Neural crest cell (in vitro differentiated cells): ENCODE data around the gene RFX5. TPM values are rescaled to one million over a fixed set of nuclear protein-coding genes. Genes with fewer than 3 reads are reported as not detected.

Experiments
- DNase-seq: peaks from one replicate; pipeline ENCODE4 v3.0.0; 2021; ENCODE audit warnings: low read depth, mixed read lengths, low spot score
- H3K27ac Mint-ChIP-seq: one replicate; pipeline ENCODE4 v1.8.0; 2021; ENCODE audit warnings: mild to moderate bottlenecking, mixed read lengths; ENCODE audit not compliant: unreplicated experiment
- H3K27me3 Mint-ChIP-seq: 2 replicates; pipeline ENCODE4 v1.8.0; 2021; ENCODE audit warnings: low read depth, mild to moderate bottlenecking, mixed read lengths
- H3K36me3 Mint-ChIP-seq: 2 replicates; pipeline ENCODE4 v1.8.0; 2021; ENCODE audit warnings: low read depth, mild to moderate bottlenecking, mixed read lengths
- H3K4me1 Mint-ChIP-seq: 2 replicates; pipeline ENCODE4 v1.8.0; 2021; ENCODE audit warnings: mixed read lengths
- H3K4me3 Mint-ChIP-seq: one replicate; pipeline ENCODE4 v1.8.0; 2021; ENCODE audit warnings: mild to moderate bottlenecking, mixed read lengths
- H3K9me3 Mint-ChIP-seq: 2 replicates; pipeline ENCODE4 v1.8.0; 2021; ENCODE audit warnings: mixed read lengths
- CTCF ChIP-seq: fragments of 200-600 bp; sonication (generic); conservative IDR thresholded peaks from 2 replicates; pipeline ENCODE4 v1.5.0; 2021; ENCODE audit warnings: antibody characterized with exemption, mild to moderate bottlenecking
- total RNA-seq: library from RNA; stranded (reverse); gene quantifications from 2 replicates; pipeline ENCODE4 v1.2.1, GENCODE V29; 2021

Gene RFX5
- total RNA-seq, 1 donor from 2014 or later = 71.3 TPM

DNA sequence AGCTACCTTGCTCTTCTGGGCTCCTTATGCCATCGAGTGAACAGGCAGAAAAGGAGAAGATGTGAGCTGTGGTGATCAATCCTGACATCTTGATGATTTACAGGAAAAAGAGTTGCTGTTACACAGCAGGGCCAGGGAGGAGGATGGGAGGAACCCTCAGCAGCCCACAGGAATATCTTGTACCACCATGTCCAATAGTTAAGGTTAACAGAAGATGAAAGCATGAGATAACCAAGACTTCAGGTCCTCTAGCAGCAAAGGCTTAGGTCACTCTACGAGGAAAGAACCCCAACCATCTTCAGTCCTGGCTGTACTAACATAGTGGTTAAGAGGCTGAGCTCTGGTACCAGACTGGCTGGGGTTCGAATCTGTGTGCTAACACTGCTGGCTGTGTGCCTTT lies 37.5 kb upstream of the RFX5 start:
- Mint-ChIP-seq H3K36me3 (no peaks in the 10 kb centered on the region), H3K27ac (no peak overlapping the region), H3K9me3 (peaks cover 6% of the 10 kb centered on the region), H3K4me3 (no peak overlapping the region), H3K27me3 (no peaks in the 10 kb centered on the region), H3K4me1 (no peaks in the 10 kb centered on the region)
- no peak for DNase-seq
- TF ChIP-seq CTCF = no peak

GRCh38 chr1:151377150-151377884 lies 30.3 kb upstream of the RFX5 start:
- no peak for TF ChIP-seq CTCF
- Mint-ChIP-seq H3K36me3 (no peaks in the 10 kb centered on the region), H3K27me3 (no peaks in the 10 kb centered on the region), H3K4me3 (no peak overlapping the region), H3K9me3 (no peaks in the 10 kb centered on the region), H3K4me1 (peaks cover 19% of the 10 kb centered on the region), H3K27ac (no peak overlapping the region)
- no peak for DNase-seq

- H3K9me3 Mint-ChIP-seq = no peaks in the 10 kb centered on the region
- no peak for DNase-seq
- no peak for TF ChIP-seq CTCF
- H3K27ac Mint-ChIP-seq = no peak overlapping the region
- peak overlapping the region; percentile 33 for H3K4me3 Mint-ChIP-seq
- no peaks in the 10 kb centered on the region for H3K36me3 Mint-ChIP-seq
- peaks cover 29% of the 10 kb centered on the region for H3K4me1 Mint-ChIP-seq
- H3K27me3 Mint-ChIP-seq = no peaks in the 10 kb centered on the region
Observed at GRCh38 chr1:151373196-151373595, 26.1 kb upstream of the RFX5 start.

DNA sequence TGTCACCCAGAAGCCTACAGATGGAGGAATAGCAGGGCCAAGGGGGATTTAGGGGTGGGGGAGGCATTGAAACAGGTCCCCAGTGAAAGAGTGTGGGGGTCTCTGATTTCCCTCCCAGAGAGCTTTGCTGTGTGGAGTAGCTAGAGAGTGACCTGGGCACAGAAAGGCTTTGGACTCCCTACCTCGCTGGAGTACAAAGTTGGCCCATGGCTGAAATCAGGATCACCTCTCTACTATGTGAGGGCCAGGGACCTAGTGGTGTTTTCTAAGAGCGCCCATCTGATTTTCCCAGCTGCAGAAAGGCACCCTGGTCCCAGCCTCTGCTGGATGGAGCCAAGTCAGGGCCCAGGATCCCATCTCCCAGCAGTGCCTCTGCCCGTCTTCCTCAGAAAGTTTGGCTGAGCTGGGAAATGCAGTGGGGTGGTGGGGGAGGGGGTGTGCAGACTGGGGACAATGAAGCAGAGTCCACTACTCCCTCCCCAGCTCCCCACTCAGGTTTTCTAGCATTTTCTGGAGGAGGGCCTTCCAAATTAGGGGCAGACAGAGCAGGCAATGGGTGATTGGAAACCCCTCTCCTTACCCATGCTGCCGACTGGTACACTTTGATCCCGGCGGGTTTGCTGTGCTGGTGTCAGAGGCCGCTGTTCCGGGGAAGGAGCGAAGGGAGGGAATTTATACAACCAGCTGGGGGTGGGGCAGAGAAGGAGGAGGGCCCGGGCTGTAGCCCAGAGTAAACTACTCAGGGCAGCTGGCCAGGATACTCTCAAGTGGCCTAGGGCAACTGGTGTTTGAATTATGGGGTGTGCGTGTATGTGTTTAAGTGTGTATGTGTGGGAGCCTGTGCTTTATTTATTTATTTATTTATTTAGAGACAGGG lies 25.2 kb upstream of the RFX5 start, which contains the start of gene SELENBP1:
TSS of gene SELENBP1 (minus strand) at position 648 of the 877 bp plus-strand sequence. CDS start at position 584, 64 bp downstream.
- Mint-ChIP-seq H3K4me1 (peaks cover 29% of the 10 kb centered on the region), H3K27ac (peak within 1 kb of the TSS; percentile 87), H3K36me3 (no peaks in the 10 kb centered on the region), H3K27me3 (no peaks in the 10 kb centered on the region), H3K9me3 (no peaks in the 10 kb centered on the region), H3K4me3 (peak within 1 kb of the TSS; percentile 79)
- no peak for TF ChIP-seq CTCF
- peak; percentile 54 for DNase-seq

GRCh38 chr1:151371370-151372057 lies 24.5 kb upstream of the RFX5 start:
- Mint-ChIP-seq H3K27ac (peak overlapping the region; percentile 60), H3K4me1 (peaks cover 29% of the 10 kb centered on the region), H3K9me3 (no peaks in the 10 kb centered on the region), H3K27me3 (no peaks in the 10 kb centered on the region), H3K4me3 (peak overlapping the region; percentile 11), H3K36me3 (no peaks in the 10 kb centered on the region)
- no peak for TF ChIP-seq CTCF
- DNase-seq = no peak
